ENCODE results near the gene VPS39. TPM values are rescaled to one million over a fixed set of nuclear protein-coding genes. Genes with fewer than 3 reads are reported as not detected.
A peak's percentile ranks its signal among the peaks of the same experiment; 100 is the strongest.

VPS39 gene
- total and polyA plus RNA-seq, 9 of the 15 experiments (the other 6 are each of a cell fraction or from before 2014, with no cell fraction given) = 3.2 to 37.3 (median 21.8) TPM

DNA sequence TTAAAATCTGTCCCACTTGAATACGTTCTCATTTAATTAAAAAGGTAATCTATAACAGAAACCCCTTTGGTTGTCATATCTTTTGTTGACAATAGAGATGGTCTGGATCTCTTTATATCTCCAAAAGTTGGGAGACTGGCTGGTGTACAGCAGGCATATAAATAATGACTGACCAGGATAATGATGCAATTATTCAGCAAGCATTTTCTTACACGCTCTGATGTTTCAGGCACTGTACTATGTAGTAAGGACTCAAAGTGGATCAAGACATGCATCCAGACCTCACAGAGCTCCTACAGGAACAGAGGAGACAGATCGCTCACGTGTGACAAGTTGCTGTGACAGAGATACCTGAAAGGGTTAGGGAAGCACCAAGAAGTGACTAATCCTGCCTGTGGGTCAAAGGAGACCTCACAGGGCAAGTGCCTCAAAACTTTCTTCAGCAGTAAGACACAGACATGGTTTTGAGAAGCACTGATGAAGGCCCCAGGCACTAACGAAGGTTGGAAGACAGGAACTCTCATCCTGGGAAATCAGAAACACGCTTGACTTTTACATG lies 25.7 kb downstream of the VPS39 start:
- in situ Hi-C loops (cut with MboI) = no loop called here
- H3K27ac ChIP-seq (ENCODE audit: extremely low read depth, low read depth, low read length) = no peak overlapping the region
- no peak overlapping the region for H3K4me3 ChIP-seq
- intact Hi-C loops (cut with micrococcal nuclease) = no loop called here
- no peaks in the 10 kb centered on the region for H3K9me3 ChIP-seq (replicated peaks; ENCODE audit: control insufficient read depth, insufficient read depth, low read depth, low read length)
- CTCF ChIA-PET (ENCODE audit: low intra/inter-chr PET ratio) = no interaction called here
- H3K36me3 ChIP-seq (ENCODE audit: control insufficient read depth, insufficient read depth, low read length) = peaks cover 54% of the 10 kb centered on the region
- H3K79me2 ChIP-seq (ENCODE audit: control insufficient read depth, insufficient read depth, low read length) = no peaks in the 10 kb centered on the region
- ATAC-seq (no peak), FAIRE-seq (peak; percentile 54), DNase-seq (ENCODE audit: extremely low read depth in 1 of 4, low spot score in 3 of 4) (no peak)
- WGBS (ENCODE audit: insufficient coverage, low coverage, missing lambda C conversion rate) = 73% methylated on average over 6 of the region's 6 CpGs
- no peak overlapping the region for H3K4me2 ChIP-seq (ENCODE audit: insufficient read depth, low read length)
- TF ChIP-seq, protein P1, sequence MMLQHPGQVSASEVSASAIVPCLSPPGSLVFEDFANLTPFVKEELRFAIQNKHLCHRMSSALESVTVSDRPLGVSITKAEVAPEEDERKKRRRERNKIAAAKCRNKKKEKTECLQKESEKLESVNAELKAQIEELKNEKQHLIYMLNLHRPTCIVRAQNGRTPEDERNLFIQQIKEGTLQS (IDR thresholded peaks at IDR 0.05) = peak; percentile 61
- TF ChIP-seq, protein P1 (CRISPR knock-in tag; conservative IDR thresholded peaks at IDR 0.05) = no peak
- TF ChIP-seq POLR3A (IDR thresholded peaks at IDR 0.05; ENCODE audit: borderline replicate concordance, extremely low read depth, insufficient read depth, insufficient read length) (no peak), PHB2 (IDR thresholded peaks at IDR 0.05; ENCODE audit: low read depth) (no peak), CEBPG (CRISPR knock-in tag; IDR thresholded peaks at IDR 0.05) (peak; percentile 51; the same call in 1 of the 2 replicates), CEBPG (tag; conservative IDR thresholded peaks at IDR 0.05 in 1 of 2, IDR thresholded peaks at IDR 0.05 in 1 of 2) (peak in 1 of 2 experiments; percentile 73; a peak in 2 of 4 replicates)
- H3K9ac ChIP-seq (ENCODE audit: insufficient read depth in 1 of 2, low read depth in 2 of 2, low read length in 2 of 2) = no peak overlapping the region
- H3K4me1 ChIP-seq (replicated peaks in 1 of 2; ENCODE audit: control insufficient read depth in 2 of 2, insufficient read depth in 2 of 2, low read length in 2 of 2) = no peaks in the 10 kb centered on the region
- no TSS peak for BruUV-seq (replicated peaks)
- no peaks in the 10 kb centered on the region for H3K9me1 ChIP-seq (ENCODE audit: control insufficient read depth, insufficient read depth, low read length)
- no peak overlapping the region for H2AFZ ChIP-seq (ENCODE audit: low read depth, low read length)
- POLR2A ChIA-PET = interaction anchor here (0.6 kb wide), 1 partner anchor 18 kb away, joined by 3 read pairs; no protein-coding TSS in a partner anchor
- H3K27me3 ChIP-seq (ENCODE audit: control insufficient read depth in 2 of 2, insufficient read depth in 2 of 2, low read length in 2 of 2) = no peaks in the 10 kb centered on the region
- H4K20me1 ChIP-seq (replicated peaks; ENCODE audit: control insufficient read depth, insufficient read depth, low read length) = no peaks in the 10 kb centered on the region

All from K562 (cell line).